Astrocyte (in vitro differentiated cells and primary cell): ENCODE measurements around the gene ACOX3. TPM values are rescaled to one million over a fixed set of nuclear protein-coding genes. Genes with fewer than 3 reads are reported as not detected.

Source experiments
- DNase-seq: peaks from one replicate; pipeline ENCODE4 v3.0.0-alpha.2; 2010; ENCODE audit warnings: low read depth
- FAIRE-seq: peaks from 2 replicates; lab custom pipeline; 2011; peaks lifted over from hg19 to GRCh38; lab: Jason Lieb, UNC
- H2AFZ ChIP-seq: 2 replicates; pipeline ENCODE4 v1.6.0; 2012; ENCODE audit warnings: low read depth, low read length, inconsistent platforms
- H3K27ac ChIP-seq: 2 replicates; pipeline ENCODE4 v1.5.1; 2011; ENCODE audit warnings: low read depth, low read length, inconsistent platforms
- H3K27me3 ChIP-seq: 2 replicates; pipeline ENCODE4 v1.6.0; 2011; ENCODE audit warnings: low read length, inconsistent platforms; ENCODE audit not compliant: insufficient read depth
- H3K36me3 ChIP-seq: 2 replicates; pipeline ENCODE4 v1.5.1; 2011; ENCODE audit warnings: low read length, inconsistent platforms; ENCODE audit not compliant: insufficient read depth
- H3K4me1 ChIP-seq: 2 replicates; pipeline ENCODE4 v1.5.1; 2011; ENCODE audit warnings: low read length, inconsistent platforms; ENCODE audit not compliant: insufficient read depth
- H3K4me2 ChIP-seq: 2 replicates; pipeline ENCODE4 v1.6.0; 2012; ENCODE audit warnings: low read length, inconsistent platforms
- H3K4me3 ChIP-seq: 2 replicates; pipeline ENCODE4 v1.5.1; 2011; ENCODE audit warnings: low read depth, mild to moderate bottlenecking, low read length, inconsistent platforms; ENCODE audit not compliant: insufficient read depth
- H3K79me2 ChIP-seq: 2 replicates; pipeline ENCODE4 v1.6.0; 2012; ENCODE audit warnings: mild to moderate bottlenecking, low read length, inconsistent platforms; ENCODE audit not compliant: insufficient read depth
- H3K9ac ChIP-seq: 2 replicates; pipeline ENCODE4 v1.6.0; 2012; ENCODE audit warnings: mild to moderate bottlenecking, low read length, inconsistent platforms
- H3K9me3 ChIP-seq: 2 replicates; pipeline ENCODE4 v1.5.1; 2012; ENCODE audit warnings: low read depth, mild to moderate bottlenecking, low read length, inconsistent platforms; ENCODE audit not compliant: insufficient read depth
- H4K20me1 ChIP-seq: 2 replicates; pipeline ENCODE4 v1.6.0; 2012; ENCODE audit warnings: low read length, inconsistent platforms; ENCODE audit not compliant: insufficient read depth
- H3K27ac Mint-ChIP-seq: one replicate; pipeline ENCODE4 v1.8.0; 2021; ENCODE audit warnings: mild to moderate bottlenecking, mixed read lengths; ENCODE audit not compliant: unreplicated experiment
- H3K27me3 Mint-ChIP-seq: one replicate; pipeline ENCODE4 v1.8.0; 2021; ENCODE audit warnings: low read depth, mixed read lengths; ENCODE audit not compliant: unreplicated experiment
- H3K36me3 Mint-ChIP-seq: one replicate; pipeline ENCODE4 v1.8.0; 2021; ENCODE audit warnings: low read depth, mixed read lengths; ENCODE audit not compliant: unreplicated experiment
- H3K4me1 Mint-ChIP-seq: one replicate; pipeline ENCODE4 v1.8.0; 2021; ENCODE audit warnings: low read depth, mixed read lengths; ENCODE audit not compliant: unreplicated experiment
- H3K4me3 Mint-ChIP-seq: one replicate; pipeline ENCODE4 v1.8.0; 2021; ENCODE audit warnings: mild to moderate bottlenecking, moderate library complexity, mixed read lengths; ENCODE audit not compliant: unreplicated experiment
- H3K9me3 Mint-ChIP-seq: one replicate; pipeline ENCODE4 v1.8.0; 2021; ENCODE audit warnings: mild to moderate bottlenecking, mixed read lengths; ENCODE audit not compliant: unreplicated experiment
- EZH2 ChIP-seq: IDR thresholded peaks from 2 replicates; pipeline ENCODE4 v1.6.1; 2012; ENCODE audit warnings: mild to moderate bottlenecking, low read length, inconsistent platforms; ENCODE audit not compliant: insufficient read depth
- total RNA-seq: library from RNA; stranded (reverse); gene quantifications from 2 replicates; pipeline ENCODE4 v1.2.1, GENCODE V29; 2021
- TF ChIP-seq, protein P1 (sequence below): IDR thresholded peaks from 2 replicates; pipeline ENCODE4 v1.5.1; 2011; ENCODE audit warnings: low read depth, mild to moderate bottlenecking, inconsistent platforms, low read length, moderate library complexity; ENCODE audit not compliant: insufficient read depth

The ACOX3 gene
- total RNA-seq, 1 donor from 2014 or later = 45.6 TPM

- peaks cover 35% of the 10 kb centered on the region for H3K4me1 ChIP-seq
- H3K4me2 ChIP-seq = no peak overlapping the region
- Mint-ChIP-seq H3K9me3 (no peaks in the 10 kb centered on the region), H3K4me3 (no peak overlapping the region), H3K27me3 (no peaks in the 10 kb centered on the region), H3K36me3 (peaks cover 23% of the 10 kb centered on the region), H3K27ac (peak overlapping the region; percentile 69), H3K4me1 (peaks cover 29% of the 10 kb centered on the region)
- H4K20me1 ChIP-seq = peaks cover 60% of the 10 kb centered on the region
- H3K9me3 ChIP-seq = no peaks in the 10 kb centered on the region
- H3K27ac ChIP-seq = no peak overlapping the region
- H3K9ac ChIP-seq = no peak overlapping the region
- no peak for FAIRE-seq
- no peak for TF ChIP-seq EZH2
- TF ChIP-seq, protein P1, sequence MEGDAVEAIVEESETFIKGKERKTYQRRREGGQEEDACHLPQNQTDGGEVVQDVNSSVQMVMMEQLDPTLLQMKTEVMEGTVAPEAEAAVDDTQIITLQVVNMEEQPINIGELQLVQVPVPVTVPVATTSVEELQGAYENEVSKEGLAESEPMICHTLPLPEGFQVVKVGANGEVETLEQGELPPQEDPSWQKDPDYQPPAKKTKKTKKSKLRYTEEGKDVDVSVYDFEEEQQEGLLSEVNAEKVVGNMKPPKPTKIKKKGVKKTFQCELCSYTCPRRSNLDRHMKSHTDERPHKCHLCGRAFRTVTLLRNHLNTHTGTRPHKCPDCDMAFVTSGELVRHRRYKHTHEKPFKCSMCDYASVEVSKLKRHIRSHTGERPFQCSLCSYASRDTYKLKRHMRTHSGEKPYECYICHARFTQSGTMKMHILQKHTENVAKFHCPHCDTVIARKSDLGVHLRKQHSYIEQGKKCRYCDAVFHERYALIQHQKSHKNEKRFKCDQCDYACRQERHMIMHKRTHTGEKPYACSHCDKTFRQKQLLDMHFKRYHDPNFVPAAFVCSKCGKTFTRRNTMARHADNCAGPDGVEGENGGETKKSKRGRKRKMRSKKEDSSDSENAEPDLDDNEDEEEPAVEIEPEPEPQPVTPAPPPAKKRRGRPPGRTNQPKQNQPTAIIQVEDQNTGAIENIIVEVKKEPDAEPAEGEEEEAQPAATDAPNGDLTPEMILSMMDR = no peak
- H2AFZ ChIP-seq = no peak overlapping the region
- no peaks in the 10 kb centered on the region for H3K27me3 ChIP-seq
- no peak for DNase-seq
- H3K4me3 ChIP-seq = no peak overlapping the region
- H3K79me2 ChIP-seq = no peaks in the 10 kb centered on the region
- H3K36me3 ChIP-seq = no peaks in the 10 kb centered on the region
Observed at GRCh38 chr4:8390577-8390976, 49.9 kb downstream of the ACOX3 start.

GRCh38 chr4:8388528-8388870 lies 52.0 kb downstream of the ACOX3 start:
- H3K4me3 Mint-ChIP-seq = no peak overlapping the region
- Histone ChIP-seq H3K9me3 (no peaks in the 10 kb centered on the region), H3K36me3 (no peaks in the 10 kb centered on the region), H3K79me2 (no peaks in the 10 kb centered on the region), H2AFZ (no peak overlapping the region), H3K4me2 (no peak overlapping the region), H3K27me3 (no peaks in the 10 kb centered on the region), H3K27ac (no peak overlapping the region), H3K4me1 (peaks cover 20% of the 10 kb centered on the region), H3K4me3 (no peak overlapping the region), H3K9ac (no peak overlapping the region), H4K20me1 (peaks cover 66% of the 10 kb centered on the region)
- H3K9me3 Mint-ChIP-seq = no peaks in the 10 kb centered on the region
- peaks cover 25% of the 10 kb centered on the region for H3K36me3 Mint-ChIP-seq
- peaks cover 27% of the 10 kb centered on the region for H3K4me1 Mint-ChIP-seq
- TF ChIP-seq, protein P1 = no peak
- TF ChIP-seq EZH2 = no peak
- H3K27me3 Mint-ChIP-seq = no peaks in the 10 kb centered on the region
- H3K27ac Mint-ChIP-seq = no peak overlapping the region
- no peak for FAIRE-seq
- no peak for DNase-seq

DNA sequence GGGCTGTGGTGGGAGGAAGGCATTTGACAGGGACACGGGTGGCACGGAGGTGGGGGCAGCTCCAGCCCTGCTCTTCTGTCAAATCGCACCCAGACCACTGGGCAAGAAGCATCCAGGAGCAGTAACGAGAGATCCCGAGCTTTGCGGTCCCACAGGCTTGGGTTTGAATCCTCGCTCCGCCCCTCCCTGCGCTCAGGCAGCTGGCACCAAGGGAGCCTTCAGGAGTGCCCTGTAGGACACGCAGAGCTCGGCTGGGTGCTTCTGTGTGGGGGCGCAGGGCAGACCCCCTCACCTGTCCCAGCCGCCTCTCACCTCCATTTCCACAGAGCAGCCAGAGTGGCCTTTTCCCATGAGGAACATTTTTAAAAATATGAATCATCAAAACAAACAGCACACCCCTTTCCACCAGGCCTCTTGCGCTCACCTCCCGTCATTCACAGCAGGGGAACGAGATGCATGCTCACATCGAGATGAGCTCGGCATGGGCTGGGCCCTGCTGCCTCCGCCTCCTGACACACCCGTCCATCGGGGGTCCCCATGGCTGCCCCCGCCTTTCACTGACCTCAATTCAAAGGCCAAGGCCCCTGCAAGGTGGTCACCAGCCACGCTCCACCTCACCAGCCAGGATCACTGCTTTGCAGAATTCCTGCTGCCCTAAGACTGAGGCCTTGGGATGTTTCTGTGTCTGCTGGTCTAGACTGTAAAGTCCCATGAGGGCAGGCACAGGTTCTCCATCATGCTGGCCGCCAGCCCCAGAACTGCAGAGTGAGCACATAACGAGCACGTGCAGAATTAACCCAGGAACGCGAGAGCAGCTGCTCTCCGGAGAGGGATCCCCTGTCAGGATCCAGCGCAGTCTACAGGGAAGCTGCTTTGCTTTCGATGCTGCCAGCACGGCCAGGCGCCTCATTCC lies 52.7 kb downstream of the ACOX3 start:
- no peaks in the 10 kb centered on the region for H3K9me3 Mint-ChIP-seq

More for the DNA sequence above, 52.7 kb downstream of the ACOX3 start:
- Histone ChIP-seq H3K4me1 (peaks cover 14% of the 10 kb centered on the region), H2AFZ (no peak overlapping the region), H3K27me3 (no peaks in the 10 kb centered on the region), H3K4me2 (no peak overlapping the region), H3K36me3 (no peaks in the 10 kb centered on the region), H3K79me2 (no peaks in the 10 kb centered on the region), H3K4me3 (no peak overlapping the region), H4K20me1 (peaks cover 67% of the 10 kb centered on the region), H3K9ac (no peak overlapping the region), H3K9me3 (no peaks in the 10 kb centered on the region), H3K27ac (no peak overlapping the region)
- H3K27ac Mint-ChIP-seq = no peak overlapping the region
- H3K4me1 Mint-ChIP-seq = peaks cover 24% of the 10 kb centered on the region
- TF ChIP-seq, protein P1 = no peak
- no peak for TF ChIP-seq EZH2
- no peaks in the 10 kb centered on the region for H3K27me3 Mint-ChIP-seq
- peaks cover 25% of the 10 kb centered on the region for H3K36me3 Mint-ChIP-seq
- FAIRE-seq (no peak), DNase-seq (no peak)
- no peak overlapping the region for H3K4me3 Mint-ChIP-seq
